ENCODE data around the gene SNTA1. TPM values are rescaled to one million over a fixed set of nuclear protein-coding genes. Genes with fewer than 3 reads are reported as not detected.

The SNTA1 gene
- total and polyA plus RNA-seq, 9 of the 15 experiments (the other 6 are each of a cell fraction or from before 2014, with no cell fraction given), result 1.2 to 40.8 (median 20.3) TPM

- TF ChIP-seq ZNF740 (CRISPR knock-in tag; IDR thresholded peaks at IDR 0.05) (0 out of 2 replicates have a peak, but pooled peaks have one; percentile 16), ZNF740 (tag; IDR thresholded peaks at IDR 0.05) (no peak), NRF1 (conservative IDR thresholded peaks at IDR 0.05 in 1 of 2, IDR thresholded peaks at IDR 0.05 in 1 of 2) (peak; percentile 60 to 61), EHMT2 (IDR thresholded peaks at IDR 0.05) (peak; percentile 53; the same call in 1 of the 2 replicates), DEAF1 (CRISPR knock-in tag; IDR thresholded peaks at IDR 0.05) (no peak), ZNF347 (CRISPR knock-in tag; IDR thresholded peaks at IDR 0.05; ENCODE audit: low read depth) (no peak), PHF8 (IDR thresholded peaks at IDR 0.05; ENCODE audit: borderline replicate concordance, low read length) (peak; percentile 58; the same call in 1 of the 2 replicates), STAT5A (IDR thresholded peaks at IDR 0.05; ENCODE audit: borderline replicate concordance, low read length) (no peak), YBX1 (IDR thresholded peaks at IDR 0.05) (no peak), CHD2 (IDR thresholded peaks at IDR 0.05; ENCODE audit: low read depth, low read length) (no peak), HMBOX1 (IDR thresholded peaks at IDR 0.05) (no peak), SMARCA5 (IDR thresholded peaks at IDR 0.05) (no peak), RBBP5 (IDR thresholded peaks at IDR 0.05; ENCODE audit: borderline replicate concordance, insufficient read depth, low read length, poor library complexity, severe bottlenecking) (peak; percentile 65), TRIM28 (IDR thresholded peaks at IDR 0.05) (0 out of 2 replicates have a peak, but pooled peaks have one; percentile 37), NONO (IDR thresholded peaks at IDR 0.05; ENCODE audit: low read depth in 2 of 2, low read length in 1 of 2) (peak; percentile 11 to 74; a peak in 1 of 4 replicates), ZNF561 (CRISPR knock-in tag; conservative IDR thresholded peaks at IDR 0.05) (no peak), E2F3 (CRISPR knock-in tag; IDR thresholded peaks at IDR 0.05) (0 out of 2 replicates have a peak, but pooled peaks have one; percentile 19), GABPB1 (CRISPR knock-in tag; IDR thresholded peaks at IDR 0.05) (0 out of 2 replicates have a peak, but pooled peaks have one; percentile 13), POLR3A (IDR thresholded peaks at IDR 0.05; ENCODE audit: borderline replicate concordance, extremely low read depth, insufficient read depth, insufficient read length) (no peak), YY1 (IDR thresholded peaks at IDR 0.05; ENCODE audit: borderline replicate concordance in 1 of 3, control insufficient read depth in 1 of 3, extremely low read depth in 1 of 3, insufficient read depth in 3 of 3, insufficient read length in 1 of 3, insufficient replicate concordance in 2 of 3, low read depth in 1 of 3, low read length in 2 of 3) (peak; percentile 35 to 86 (median 78)), ID3 (CRISPR knock-in tag; IDR thresholded peaks at IDR 0.05) (no peak), ID3 (tag; IDR thresholded peaks at IDR 0.05) (no peak), TAF1 (IDR thresholded peaks at IDR 0.05; ENCODE audit: control insufficient read depth, extremely low read depth, insufficient read depth, low read length, severe bottlenecking) (no peak), SPI1 (IDR thresholded peaks at IDR 0.05; ENCODE audit: borderline replicate concordance, low read depth, low read length) (no peak)
Measured at GRCh38 chr20:33443512-33444239, at the start of gene SNTA1 (continued).
